Endothelial cell of umbilical vein (primary cell): ENCODE measurements around the gene SULT4A1. TPM values are rescaled to one million over a fixed set of nuclear protein-coding genes. Genes with fewer than 3 reads are reported as not detected.

ENCODE experiments used
- BruUV-seq: library from RNA; stranded (reverse); fragments of 400-500 nt; replicated peaks from 2 replicates; lab custom pipeline; 2021; lab: Mats Ljungman, UMichigan
- CTCF ChIA-PET: fragments of 300-600, 350-600 bp; sonication (Branson Sonifier 250); formaldehyde crosslinking; loops from one replicate; lab custom pipeline; 2021; ENCODE audit warnings: antibody characterized with exemption, inconsistent platforms; lab: Charles Lee
- POLR2A ChIA-PET: fragments of 300-600, 350-600 bp; sonication (Branson Sonifier 250); formaldehyde crosslinking; loops from one replicate; lab custom pipeline; 2021; ENCODE audit warnings: antibody characterized with exemption, inconsistent platforms; lab: Charles Lee
- DNase-seq: peaks from one replicate; pipeline ENCODE4 v3.0.0-alpha.2; 2011; ENCODE audit warnings: low read depth, low spot score
- FAIRE-seq: peaks from 2 replicates; lab custom pipeline; 2011; peaks lifted over from hg19 to GRCh38; lab: Jason Lieb, UNC
- H2AFZ ChIP-seq: 2 replicates; pipeline ENCODE4 v1.6.0; 2012; ENCODE audit warnings: low read depth, low read length, control low read depth, inconsistent platforms
- H3K27ac ChIP-seq: 2 replicates; pipeline ENCODE4 v1.5.1; 2011; ENCODE audit warnings: low read depth, mild to moderate bottlenecking, control low read depth, low read length, moderate library complexity; ENCODE audit not compliant: insufficient read depth
- H3K27me3 ChIP-seq, 2 experiments: 2 replicates each; pipeline versions ENCODE4 v1.6.0 to v1.6.1; 2011; ENCODE audit warnings: low read length in 2 of 2, mixed read lengths in 1 of 2; ENCODE audit not compliant: control insufficient read depth in 2 of 2, insufficient read depth in 2 of 2
- H3K36me3 ChIP-seq, 2 experiments: 2 replicates in 1 of 2; 3 replicates in 1 of 2; pipeline ENCODE4 v1.5.1; 2011; ENCODE audit warnings: low read length in 2 of 2, mild to moderate bottlenecking in 1 of 2, moderate library complexity in 1 of 2; ENCODE audit not compliant: control insufficient read depth in 2 of 2, insufficient read depth in 2 of 2; ENCODE audit errors: extremely low read depth in 1 of 2
- H3K4me1 ChIP-seq: 3 replicates; pipeline ENCODE4 v1.5.1; 2011; ENCODE audit warnings: mild to moderate bottlenecking, low read length; ENCODE audit not compliant: control insufficient read depth, insufficient read depth; ENCODE audit errors: extremely low read depth
- H3K4me2 ChIP-seq: 2 replicates; pipeline ENCODE4 v1.6.1; 2011; ENCODE audit warnings: low read length, control low read depth, mixed read lengths; ENCODE audit not compliant: insufficient read depth
- H3K4me3 ChIP-seq, 3 experiments: fragments of 200-600 bp in 1 of 3; sonication (generic), shearing (Covaris generic) in 1 of 3; replicated peaks in 1 of 3; 2 replicates each; pipeline ENCODE4 v1.5.1; 2011 to 2016; ENCODE audit warnings: control low read depth in 3 of 3, low read length in 3 of 3, mild to moderate bottlenecking in 2 of 3, inconsistent platforms in 1 of 3, low read depth in 1 of 3, moderate library complexity in 1 of 3; ENCODE audit not compliant: insufficient read depth in 1 of 3
- H3K79me2 ChIP-seq: 2 replicates; pipeline ENCODE4 v1.6.0; 2012; ENCODE audit warnings: low read length, inconsistent platforms; ENCODE audit not compliant: control insufficient read depth, insufficient read depth
- H3K9ac ChIP-seq: replicated peaks from 2 replicates; pipeline ENCODE3; 2011; ENCODE audit warnings: low read length, control low read depth; ENCODE audit not compliant: insufficient read depth; ENCODE audit errors: extremely low read depth
- H3K9me1 ChIP-seq: replicated peaks from 3 replicates; pipeline ENCODE4 v1.6.0; 2011; ENCODE audit warnings: mild to moderate bottlenecking, low read length; ENCODE audit not compliant: control insufficient read depth, insufficient read depth; ENCODE audit errors: extremely low read depth
- H3K9me3 ChIP-seq: replicated peaks from 2 replicates; pipeline ENCODE4 v1.5.1; 2012; ENCODE audit warnings: low read length, inconsistent platforms; ENCODE audit not compliant: control insufficient read depth, insufficient read depth
- H4K20me1 ChIP-seq: replicated peaks from 2 replicates; pipeline ENCODE3; 2011; ENCODE audit warnings: mild to moderate bottlenecking, low read length; ENCODE audit not compliant: control insufficient read depth, insufficient read depth; ENCODE audit errors: extremely low read depth
- EZH2 ChIP-seq: IDR thresholded peaks from 2 replicates; pipeline ENCODE4 v1.6.1; 2012; ENCODE audit warnings: borderline replicate concordance, low read depth, mild to moderate bottlenecking, moderate library complexity, low read length, inconsistent platforms; ENCODE audit not compliant: severe bottlenecking
- FOS ChIP-seq: IDR thresholded peaks from 2 replicates; pipeline ENCODE4 v1.6.1; 2011; ENCODE audit warnings: mild to moderate bottlenecking, low read length, moderate library complexity, borderline replicate concordance; ENCODE audit not compliant: insufficient read depth
- GATA2 ChIP-seq: IDR thresholded peaks from 2 replicates; pipeline ENCODE4 v1.7.0; 2011; ENCODE audit warnings: low read depth, mild to moderate bottlenecking, moderate library complexity, mixed read lengths, low read length; ENCODE audit not compliant: insufficient read length, insufficient read depth
- JUN ChIP-seq: IDR thresholded peaks from 2 replicates; pipeline ENCODE4 v1.6.1; 2011; ENCODE audit warnings: borderline replicate concordance, low read depth; ENCODE audit not compliant: insufficient read length, insufficient read depth
- MYC ChIP-seq: IDR thresholded peaks from one replicate; pipeline ENCODE4 v1.6.1; 2011; ENCODE audit warnings: mild to moderate bottlenecking, low read depth, low read length
- POLR2A ChIP-seq: IDR thresholded peaks from 2 replicates; pipeline ENCODE4 v1.6.1; 2012; ENCODE audit warnings: low read depth, mild to moderate bottlenecking, control low read depth, low read length
- POLR2AphosphoS5 ChIP-seq: IDR thresholded peaks from 2 replicates; pipeline ENCODE4 v1.6.1; 2012; ENCODE audit warnings: low read depth, mild to moderate bottlenecking, control low read depth, low read length, moderate library complexity; ENCODE audit not compliant: insufficient read depth
- dilution Hi-C: fragments of 300-500 bp; cut with MboI; formaldehyde crosslinking; loops from one replicate; pipeline ENCODE4 v1.15.0; 2019; ENCODE audit warnings: low sequenced_read_pairs; ENCODE audit not compliant: extremely low pct_ligation_motif_present
- intact Hi-C: fragments of 100-400 bp; cut with micrococcal nuclease; formaldehyde crosslinking; loops from one replicate; pipeline ENCODE4 v1.10.0; 2022
- polyA plus RNA-seq, 4 experiments: library from polyadenylated mRNA; depleted of rRNA in 3 of 4; stranded (reverse) in 3 of 4; unstranded in 1 of 4; fragments of >200 nt; gene quantifications; 2 replicates each; pipeline versions ENCODE4 v1.2.1 to v1.2.3, GENCODE V29; 2011 to 2012; ENCODE audit warnings: missing spikeins in 1 of 4
- total RNA-seq: library from RNA; stranded (reverse); gene quantifications from 2 replicates; pipeline ENCODE4 v1.2.3, GENCODE V29; 2021
- TF ChIP-seq, protein P1 (sequence below): IDR thresholded peaks from 2 replicates; pipeline ENCODE4 v1.6.1; 2011; ENCODE audit not compliant: insufficient read depth, insufficient read length
- TF ChIP-seq, protein P2 (sequence below), 2 donors: IDR thresholded peaks; 1 replicate in 1 of 2; 2 replicates in 1 of 2; pipeline ENCODE4 v1.5.1; 2011; ENCODE audit warnings: low read length in 2 of 2, mild to moderate bottlenecking in 2 of 2, moderate library complexity in 2 of 2, control low read depth in 1 of 2, inconsistent platforms in 1 of 2, low read depth in 1 of 2; ENCODE audit not compliant: insufficient read depth in 1 of 2; ENCODE audit errors: extremely low read depth in 1 of 2

SULT4A1 gene
- total and polyA plus RNA-seq, 2 donors (not counting 3 experiments of a cell fraction or from before 2014, with no cell fraction given): 0.48 TPM; not detected in 1

DNA sequence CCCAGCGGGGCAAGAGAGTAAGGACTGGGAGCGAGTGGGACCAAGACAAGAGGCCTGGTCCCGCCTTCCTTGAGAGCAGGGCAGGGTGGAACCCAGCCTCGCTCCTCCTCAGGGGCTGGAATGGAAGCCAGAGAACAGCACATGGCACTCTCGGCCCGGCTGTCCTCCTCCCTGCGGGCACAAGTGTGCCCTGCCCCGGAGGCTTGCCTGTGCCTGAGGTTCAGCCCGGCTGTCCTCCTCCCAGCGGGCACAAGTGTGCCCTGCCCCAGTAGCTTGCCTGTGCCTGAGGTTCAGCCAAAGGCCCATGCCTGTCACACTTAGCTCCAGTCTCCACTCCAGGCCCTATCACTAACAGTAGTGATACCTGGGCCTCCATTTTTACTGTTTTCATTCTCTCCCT, 24.2 kb downstream of the SULT4A1 start:
- intact Hi-C loops: no loop called here

More for the DNA sequence above, 24.2 kb downstream of the SULT4A1 start:
- ChIA-PET POLR2A (no interaction called here), CTCF (no interaction called here)
- DNase-seq: no peak
- TF ChIP-seq, protein P1, sequence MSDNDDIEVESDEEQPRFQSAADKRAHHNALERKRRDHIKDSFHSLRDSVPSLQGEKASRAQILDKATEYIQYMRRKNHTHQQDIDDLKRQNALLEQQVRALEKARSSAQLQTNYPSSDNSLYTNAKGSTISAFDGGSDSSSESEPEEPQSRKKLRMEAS: no peak
- TF ChIP-seq, protein P2, sequence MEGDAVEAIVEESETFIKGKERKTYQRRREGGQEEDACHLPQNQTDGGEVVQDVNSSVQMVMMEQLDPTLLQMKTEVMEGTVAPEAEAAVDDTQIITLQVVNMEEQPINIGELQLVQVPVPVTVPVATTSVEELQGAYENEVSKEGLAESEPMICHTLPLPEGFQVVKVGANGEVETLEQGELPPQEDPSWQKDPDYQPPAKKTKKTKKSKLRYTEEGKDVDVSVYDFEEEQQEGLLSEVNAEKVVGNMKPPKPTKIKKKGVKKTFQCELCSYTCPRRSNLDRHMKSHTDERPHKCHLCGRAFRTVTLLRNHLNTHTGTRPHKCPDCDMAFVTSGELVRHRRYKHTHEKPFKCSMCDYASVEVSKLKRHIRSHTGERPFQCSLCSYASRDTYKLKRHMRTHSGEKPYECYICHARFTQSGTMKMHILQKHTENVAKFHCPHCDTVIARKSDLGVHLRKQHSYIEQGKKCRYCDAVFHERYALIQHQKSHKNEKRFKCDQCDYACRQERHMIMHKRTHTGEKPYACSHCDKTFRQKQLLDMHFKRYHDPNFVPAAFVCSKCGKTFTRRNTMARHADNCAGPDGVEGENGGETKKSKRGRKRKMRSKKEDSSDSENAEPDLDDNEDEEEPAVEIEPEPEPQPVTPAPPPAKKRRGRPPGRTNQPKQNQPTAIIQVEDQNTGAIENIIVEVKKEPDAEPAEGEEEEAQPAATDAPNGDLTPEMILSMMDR (IDR thresholded peaks at IDR 0.05; ENCODE audit: extremely low read depth in 1 of 2, insufficient read depth in 1 of 2, low read depth in 1 of 2, low read length in 2 of 2): no peak
- TF ChIP-seq MYC (no peak), EZH2 (no peak), FOS (no peak), JUN (no peak), POLR2AphosphoS5 (no peak), POLR2A (no peak), GATA2 (no peak)
- dilution Hi-C loops: no loop called here
- Histone ChIP-seq H3K9ac (no peak overlapping the region), H3K9me1 (no peaks in the 10 kb centered on the region), H3K79me2 (no peaks in the 10 kb centered on the region), H3K9me3 (no peaks in the 10 kb centered on the region), H3K4me2 (no peak overlapping the region), H3K27me3 (no peaks in the 10 kb centered on the region), H3K36me3 (no peaks in the 10 kb centered on the region), H2AFZ (no peak overlapping the region), H3K27ac (no peak overlapping the region), H3K4me1 (no peaks in the 10 kb centered on the region), H4K20me1 (no peaks in the 10 kb centered on the region), H3K4me3 (no peak overlapping the region)
- no peak for FAIRE-seq
- BruUV-seq: no TSS peak
